Ramos (cell line): ENCODE data around the gene CAP2.

ENCODE experiments used
- in situ Hi-C: fragments of 300-500 bp; cut with MboI; formaldehyde crosslinking; loops from one replicate; pipeline ENCODE4 v1.14.3; 2022; ENCODE audit warnings: low sequenced_read_pairs; ENCODE audit not compliant: unreplicated experiment

CAP2 gene

GRCh38 chr6:17600527-17601385 is 207.4 kb downstream of the CAP2 start:
- in situ Hi-C loops, result loop anchor here (25.0 kb wide), 1 partner anchor 637 kb away; no protein-coding TSS in a partner anchor

- in situ Hi-C loops, result loop anchor here (25.0 kb wide), 1 partner anchor 636 kb away; no protein-coding TSS in a partner anchor
Observed at GRCh38 chr6:17601386-17601703, 207.9 kb downstream of the CAP2 start.

- in situ Hi-C loops, result loop anchor here (25.0 kb wide), 1 partner anchor 634 kb away; no protein-coding TSS in a partner anchor
Observed at GRCh38 chr6:17602888-17603287, 209.5 kb downstream of the CAP2 start.

GRCh38 chr6:17606606-17607005 is 213.2 kb downstream of the CAP2 start:
- in situ Hi-C loops, result loop anchor here (25.0 kb wide), 1 partner anchor 631 kb away; no protein-coding TSS in a partner anchor
